Epithelial cell of proximal tubule (primary cell): ENCODE data around the gene SPG21. TPM values are rescaled to one million over a fixed set of nuclear protein-coding genes. Genes with fewer than 3 reads are reported as not detected.

Experiments
- DNase-seq: peaks from one replicate; pipeline ENCODE4 v3.0.0-alpha.2; 2011; ENCODE audit warnings: low read depth
- H3K4me3 ChIP-seq: 2 replicates; pipeline ENCODE4 v1.5.1; 2011; ENCODE audit warnings: low read depth, mild to moderate bottlenecking, low read length
- CTCF ChIP-seq: conservative IDR thresholded peaks from 2 replicates; pipeline ENCODE4 v1.5.1; 2012; ENCODE audit warnings: low read depth, mild to moderate bottlenecking, low read length
- total RNA-seq: library from RNA; depleted of rRNA; stranded (reverse); fragments of >200 nt; gene quantifications from 2 replicates; pipeline ENCODE4 v1.2.3, GENCODE V29; 2015

The SPG21 gene
- total RNA-seq, 1 donor from 2014 or later, result 80.1 TPM

- DNase-seq, result no peak
- no peak for TF ChIP-seq CTCF
- no peak overlapping the region for H3K4me3 ChIP-seq
These were observed 58.8 kb downstream of the SPG21 start for GRCh38 chr15:64930778-64931371.

GRCh38 chr15:64930019-64930652, 59.6 kb downstream of the SPG21 start:
- DNase-seq, result no peak
- H3K4me3 ChIP-seq, result no peak overlapping the region
- TF ChIP-seq CTCF, result no peak

- no peak for DNase-seq
- no peak overlapping the region for H3K4me3 ChIP-seq
- TF ChIP-seq CTCF, result no peak
These were observed 61.0 kb downstream of the SPG21 start for GRCh38 chr15:64928626-64929220.

DNA sequence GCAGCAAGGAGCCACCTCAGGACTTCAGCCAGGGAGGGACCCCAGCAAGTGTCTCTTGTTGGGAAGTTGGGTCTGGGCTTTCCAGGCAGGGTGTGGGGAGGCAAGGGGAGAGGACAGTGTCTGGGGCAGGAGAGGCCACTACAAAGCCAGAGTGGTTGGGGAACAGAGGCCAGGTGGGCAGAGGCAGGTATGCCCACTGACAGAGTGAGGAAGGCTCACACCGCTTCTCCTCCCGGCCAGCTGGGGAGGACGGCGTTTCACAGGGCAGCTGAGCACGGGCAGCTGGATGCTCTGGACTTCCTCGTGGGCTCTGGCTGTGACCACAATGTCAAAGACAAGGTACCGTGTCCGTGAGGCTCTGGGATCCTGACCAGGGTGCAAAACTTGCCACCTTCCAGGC, 63.1 kb downstream of the SPG21 start:
- no peak for TF ChIP-seq CTCF
- DNase-seq, result no peak
- no peak overlapping the region for H3K4me3 ChIP-seq

- no peak for TF ChIP-seq CTCF
- H3K4me3 ChIP-seq, result no peak overlapping the region
- DNase-seq, result no peak
These were observed 64.1 kb downstream of the SPG21 start for GRCh38 chr15:64925335-64926330.

DNA sequence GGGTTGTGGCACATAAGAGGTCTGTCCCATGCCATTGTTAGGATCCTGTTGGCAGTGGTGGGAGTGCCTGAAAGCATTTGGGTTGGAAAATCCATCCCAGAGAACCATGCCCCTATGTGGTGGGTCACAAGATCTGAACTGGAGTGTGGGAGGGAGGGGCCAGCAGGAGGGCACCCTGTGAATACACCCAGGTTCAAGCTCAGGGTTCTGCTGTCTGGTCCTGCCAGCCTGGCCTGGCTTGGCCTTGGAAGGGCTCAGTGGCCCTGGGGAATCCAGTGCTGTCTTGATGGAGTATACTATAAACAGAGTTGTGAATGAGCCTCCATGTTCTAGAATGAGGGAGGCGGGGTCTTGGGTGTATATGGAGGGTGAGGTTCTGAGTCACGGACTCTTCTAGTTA, 66.2 kb downstream of the SPG21 start:
- no peak overlapping the region for H3K4me3 ChIP-seq
- no peak for DNase-seq
- TF ChIP-seq CTCF, result no peak
